H7 (cell line): ENCODE data around the gene GLTPD2. TPM values are rescaled to one million over a fixed set of nuclear protein-coding genes. Genes with fewer than 3 reads are reported as not detected.
"Not testable (repeated sequence)": the region's sequence is repeated elsewhere in the genome, so short reads cannot be mapped to it uniquely, and the experiment has no call there.

Experiments
- DNase-seq: peaks from one replicate; pipeline ENCODE4 v3.0.0; 2012
- H3K27me3 ChIP-seq: 2 replicates; pipeline ENCODE4 v1.6.0; 2011; ENCODE audit warnings: mild to moderate bottlenecking, low read length; ENCODE audit not compliant: control insufficient read depth, insufficient read depth
- H3K36me3 ChIP-seq: replicated peaks from 2 replicates; pipeline ENCODE4 v1.5.1; 2011; ENCODE audit warnings: low read length; ENCODE audit not compliant: control insufficient read depth, insufficient read depth
- H3K4me3 ChIP-seq: 2 replicates; pipeline ENCODE4 v1.5.1; 2011; ENCODE audit warnings: low read depth, mild to moderate bottlenecking, control low read depth, low read length, moderate library complexity; ENCODE audit not compliant: insufficient read depth
- total RNA-seq: library from RNA; depleted of rRNA; stranded (reverse); fragments of >200 nt; shearing (Covaris generic); gene quantifications from 2 replicates; pipeline ENCODE4 v1.2.3, GENCODE V29; 2014

Gene GLTPD2
- total RNA-seq, 1 experiment from 2014 or later = not detected

- Histone ChIP-seq H3K4me3 (no peak overlapping the region), H3K27me3 (no peaks in the 10 kb centered on the region), H3K36me3 (peaks cover 11% of the 10 kb centered on the region)
- peak; percentile 61 for DNase-seq
Observed at GRCh38 chr17:4808378-4808767, 19.6 kb downstream of the GLTPD2 start.

- DNase-seq = no peak
- H3K36me3 ChIP-seq = peaks cover 16% of the 10 kb centered on the region
Observed at GRCh38 chr17:4810696-4811290, 22.0 kb downstream of the GLTPD2 start.

GRCh38 chr17:4811471-4811870 is 22.7 kb downstream of the GLTPD2 start:
- DNase-seq = no peak
- no peaks in the 10 kb centered on the region for H3K27me3 ChIP-seq
- H3K4me3 ChIP-seq = no peak overlapping the region
- peaks cover 19% of the 10 kb centered on the region for H3K36me3 ChIP-seq

More at GRCh38 chr17:4810696-4811290, 22.0 kb downstream of the GLTPD2 start:
- Histone ChIP-seq H3K4me3 (no peak overlapping the region), H3K27me3 (no peaks in the 10 kb centered on the region)

DNA sequence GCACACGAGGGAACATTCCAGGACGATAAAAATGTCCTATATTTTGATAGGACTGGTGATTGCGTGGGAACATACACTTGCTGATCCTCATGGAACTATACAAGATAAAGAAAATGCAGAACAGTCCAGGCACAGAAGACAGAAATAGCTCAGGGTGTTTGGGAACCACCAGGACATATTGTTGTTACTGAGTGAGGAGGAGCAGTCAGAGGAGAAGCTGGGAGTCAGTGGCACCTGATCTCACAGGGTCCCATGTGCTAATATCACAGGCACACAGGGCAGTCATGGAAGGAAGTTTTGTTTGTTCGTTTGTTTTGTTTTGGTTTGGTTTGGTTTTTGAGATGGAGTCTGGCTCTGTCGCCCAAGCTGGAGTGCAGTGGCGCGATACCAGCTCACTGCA is 23.9 kb downstream of the GLTPD2 start:
- peaks cover 19% of the 10 kb centered on the region for H3K36me3 ChIP-seq
- H3K4me3 ChIP-seq = no peak overlapping the region
- no peaks in the 10 kb centered on the region for H3K27me3 ChIP-seq
- no peak for DNase-seq

DNA sequence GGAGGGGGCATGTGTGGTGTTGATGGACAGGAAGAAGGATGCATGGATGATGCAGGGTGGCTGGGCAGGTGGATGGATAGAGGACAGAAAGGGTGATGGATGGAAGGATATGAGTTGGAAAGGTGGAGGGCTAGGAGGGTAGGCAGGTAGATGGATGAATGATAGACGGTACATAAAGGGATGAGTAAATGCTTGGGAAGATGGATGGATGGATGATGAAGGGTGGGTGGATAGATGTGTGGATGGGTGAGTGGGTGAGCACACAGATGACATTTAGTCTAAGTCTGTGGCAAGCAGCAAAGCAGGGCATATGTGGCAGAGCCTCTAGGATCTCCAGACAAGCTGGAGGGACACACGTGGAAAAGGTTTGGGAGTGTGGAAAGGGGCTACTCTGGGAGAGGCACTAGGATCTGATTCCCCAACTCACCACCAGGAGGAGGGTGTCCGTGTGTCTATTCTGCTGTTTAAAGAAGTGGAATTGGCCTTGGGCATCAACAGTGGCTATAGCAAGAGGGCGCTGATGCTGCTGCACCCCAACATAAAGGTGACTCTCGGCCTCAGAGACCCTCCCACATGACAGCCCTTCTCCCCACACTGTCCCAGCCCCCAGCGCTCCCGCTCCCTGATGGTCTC is 26.4 kb downstream of the GLTPD2 start:
- H3K27me3 ChIP-seq = no peaks in the 10 kb centered on the region
- H3K4me3 ChIP-seq = no peak overlapping the region
- peaks cover 10% of the 10 kb centered on the region for H3K36me3 ChIP-seq
- peak; percentile 67 for DNase-seq

GRCh38 chr17:4816826-4817225 is 28.1 kb downstream of the GLTPD2 start:
- no peak overlapping the region for H3K4me3 ChIP-seq
- no peaks in the 10 kb centered on the region for H3K27me3 ChIP-seq
- no peak for DNase-seq
- H3K36me3 ChIP-seq = peaks cover 9% of the 10 kb centered on the region

DNA sequence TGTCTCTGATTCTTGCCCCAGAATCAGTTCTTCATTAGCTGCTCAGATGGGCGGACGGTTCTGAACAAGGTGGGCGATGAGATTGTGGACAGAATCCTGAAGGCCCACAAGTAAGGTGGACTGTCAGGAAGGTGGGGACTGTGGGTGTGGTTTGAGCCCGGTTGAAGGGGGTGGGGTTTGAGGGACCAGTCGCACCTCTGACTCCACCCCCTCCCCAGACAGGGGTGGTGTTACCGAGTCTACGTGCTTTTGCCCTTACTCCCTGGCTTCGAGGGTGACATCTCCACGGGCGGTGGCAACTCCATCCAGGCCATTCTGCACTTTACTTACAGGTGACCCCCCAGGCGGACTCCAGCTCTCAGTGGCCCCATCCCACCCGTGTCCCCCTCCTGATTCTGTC is 29.5 kb downstream of the GLTPD2 start:
- Histone ChIP-seq H3K27me3 (no peaks in the 10 kb centered on the region), H3K4me3 (no peak overlapping the region), H3K36me3 (peaks cover 9% of the 10 kb centered on the region)
- DNase-seq = peak; percentile 87

GRCh38 chr17:4822835-4823234 is 34.1 kb downstream of the GLTPD2 start:
- Histone ChIP-seq H3K36me3 (peaks cover 2% of the 10 kb centered on the region), H3K4me3 (no peak overlapping the region), H3K27me3 (no peaks in the 10 kb centered on the region)
- no peak for DNase-seq

DNA sequence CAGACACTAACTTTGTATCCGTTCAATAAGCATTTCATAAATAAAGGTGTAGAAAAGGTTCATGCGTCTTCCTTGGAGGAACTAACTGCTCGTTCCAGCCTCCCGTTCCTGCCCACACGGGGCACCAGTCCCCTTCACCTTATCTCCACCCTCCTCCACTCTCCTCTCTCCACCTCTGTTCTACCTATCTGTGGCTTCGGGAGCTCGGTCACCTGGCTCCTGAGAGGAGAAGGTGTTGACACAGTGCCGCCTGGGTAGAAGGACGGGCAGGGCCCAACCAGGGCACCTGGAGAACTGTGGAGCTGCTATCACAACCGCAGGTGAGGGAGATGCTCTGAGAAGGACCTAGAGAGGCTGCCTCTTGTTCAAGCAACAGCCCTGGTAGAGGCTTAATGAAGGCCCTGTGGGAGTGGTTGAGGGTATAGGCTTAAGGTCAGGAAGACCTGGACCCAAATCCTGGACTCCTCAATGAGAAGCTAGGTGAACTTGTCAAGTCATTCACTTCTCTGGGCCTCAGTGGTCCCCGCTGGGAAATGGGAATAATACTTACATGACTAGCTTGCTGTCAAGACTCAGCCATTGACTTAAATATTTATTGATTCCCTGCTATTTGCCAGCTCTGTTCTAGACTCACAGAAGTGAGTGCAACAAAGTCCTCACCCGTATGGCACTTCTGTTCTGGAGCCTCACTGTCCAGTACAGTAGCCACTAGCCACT is 34.8 kb downstream of the GLTPD2 start:
- no peak for DNase-seq
- Histone ChIP-seq H3K4me3 (no peak overlapping the region), H3K27me3 (no peaks in the 10 kb centered on the region), H3K36me3 (peaks cover 2% of the 10 kb centered on the region)

DNA sequence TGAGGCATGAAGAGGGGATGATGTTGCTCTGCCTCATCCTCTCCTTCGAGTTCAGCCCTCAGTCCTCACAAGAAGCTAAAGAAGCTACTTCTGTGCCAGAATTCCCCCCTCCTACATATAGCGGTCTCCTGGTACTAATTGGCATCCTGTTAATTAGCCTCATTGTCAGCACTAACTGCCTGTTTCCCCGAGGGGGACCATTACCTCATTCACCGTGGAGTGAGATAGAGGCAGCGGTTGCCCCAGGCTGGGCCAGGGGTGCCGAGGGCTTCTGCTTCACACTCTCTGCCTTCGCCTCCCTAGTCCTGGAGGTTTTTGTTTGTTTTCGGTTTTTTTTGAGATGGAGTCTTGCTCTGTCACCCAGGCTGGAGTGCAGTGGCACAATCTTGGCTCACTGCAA is 38.6 kb downstream of the GLTPD2 start:
- Histone ChIP-seq H3K27me3 (no peaks in the 10 kb centered on the region), H3K4me3 (no peak overlapping the region), H3K36me3 (no peaks in the 10 kb centered on the region; the same call in 1 of the 2 replicates)
- no peak for DNase-seq

- H3K36me3 ChIP-seq, DNase-seq, H3K27me3 ChIP-seq: not testable (repeated sequence)
- H3K4me3 ChIP-seq = peak overlapping the region; percentile 92
Observed at GRCh38 chr17:4832829-4833177, 44.0 kb downstream of the GLTPD2 start.

GRCh38 chr17:4833178-4833940 is 44.6 kb downstream of the GLTPD2 start, which contains the start of gene MINK1:
Gene MINK1 (plus strand): TSS chr17:4833340. CDS start chr17:4833584, 244 bp downstream.
- Histone ChIP-seq H3K4me3 (peak within 1 kb of the TSS; percentile 92), H3K27me3 (no peaks in the 10 kb centered on the region), H3K36me3 (peaks cover 2% of the 10 kb centered on the region)
- peak; percentile 100 for DNase-seq

- Histone ChIP-seq H3K4me3 (peak overlapping the region; percentile 92), H3K27me3 (no peaks in the 10 kb centered on the region), H3K36me3 (peaks cover 2% of the 10 kb centered on the region)
- no peak for DNase-seq
Observed at GRCh38 chr17:4833941-4834680, 45.3 kb downstream of the GLTPD2 start.

GRCh38 chr17:4834681-4835020 is 45.9 kb downstream of the GLTPD2 start:
- Histone ChIP-seq H3K27me3 (no peaks in the 10 kb centered on the region), H3K4me3 (peak overlapping the region; percentile 92; the same call in 1 of the 2 replicates), H3K36me3 (peaks cover 2% of the 10 kb centered on the region)
- DNase-seq = no peak
